Measurements from ENCODE around the gene PPP4R3C.
"Not testable (repeated sequence)": the region's sequence is repeated elsewhere in the genome, so short reads cannot be mapped to it uniquely, and the experiment has no call there.

Gene PPP4R3C

DNA sequence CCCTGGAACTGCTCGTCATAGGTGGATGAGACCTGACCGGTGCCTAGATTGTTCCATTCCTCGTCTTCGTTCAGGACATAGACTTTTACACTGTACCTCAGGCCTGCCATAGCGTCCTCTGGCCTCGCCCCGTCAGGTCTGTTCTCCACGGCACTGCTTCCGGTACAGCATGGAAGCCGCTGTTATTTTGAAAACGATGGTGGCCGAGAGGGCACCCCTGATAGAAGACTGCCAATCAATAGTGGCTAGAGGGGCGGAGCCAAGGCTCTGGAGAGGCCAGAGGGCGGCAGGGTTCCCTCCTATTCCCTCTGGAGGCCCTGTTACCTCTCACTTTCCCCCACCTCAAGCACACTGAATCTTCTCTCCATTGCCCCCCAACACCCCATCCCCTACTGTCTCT, at the start of gene PPP4R3C:
Gene PPP4R3C, minus strand, starts transcription at position 155 of the 400 bp plus-strand sequence. Its CDS starts 45 bp downstream, at position 110.
- DNase-seq, result no peak

DNA sequence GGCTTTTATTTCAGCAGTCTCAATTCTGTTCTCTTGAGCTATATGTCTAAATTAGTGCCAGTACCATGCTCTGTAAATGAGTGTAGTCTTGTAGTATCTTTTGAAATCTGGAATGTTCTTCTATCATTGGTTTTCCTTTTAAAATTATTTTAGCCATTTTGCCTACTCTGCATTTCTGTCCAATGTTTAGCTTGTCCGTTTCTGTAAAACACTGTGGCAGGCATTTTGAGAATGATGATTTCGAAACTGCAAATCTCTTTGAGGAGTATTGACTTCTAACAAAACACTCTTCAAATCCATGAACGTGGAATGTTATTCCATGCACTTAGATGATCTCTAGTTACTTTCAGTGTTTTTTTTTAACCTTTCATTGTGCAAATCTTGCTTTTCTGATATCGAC, 28.3 kb upstream of the PPP4R3C start:
- no peak for DNase-seq

DNA sequence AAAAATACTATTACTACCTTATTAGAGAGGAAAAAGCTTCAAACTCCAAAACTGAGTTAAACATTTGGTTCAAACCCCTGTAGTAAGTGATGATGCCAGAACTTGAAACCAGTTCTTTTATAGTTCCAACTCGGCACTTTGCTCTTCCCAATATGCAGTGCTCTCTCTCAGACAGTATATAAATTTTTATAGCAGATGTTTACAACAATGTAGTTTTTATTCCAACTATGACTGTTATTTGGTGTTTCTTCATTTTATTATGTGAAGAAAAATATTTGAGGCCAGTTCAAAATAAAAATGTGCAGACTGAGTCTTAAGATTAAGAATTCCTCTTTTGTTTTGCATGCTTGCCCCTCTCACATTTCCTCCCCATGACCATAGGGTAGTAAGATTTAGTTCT, 2.9 kb upstream of the PPP4R3C start:
- DNase-seq, result no peak

DNA sequence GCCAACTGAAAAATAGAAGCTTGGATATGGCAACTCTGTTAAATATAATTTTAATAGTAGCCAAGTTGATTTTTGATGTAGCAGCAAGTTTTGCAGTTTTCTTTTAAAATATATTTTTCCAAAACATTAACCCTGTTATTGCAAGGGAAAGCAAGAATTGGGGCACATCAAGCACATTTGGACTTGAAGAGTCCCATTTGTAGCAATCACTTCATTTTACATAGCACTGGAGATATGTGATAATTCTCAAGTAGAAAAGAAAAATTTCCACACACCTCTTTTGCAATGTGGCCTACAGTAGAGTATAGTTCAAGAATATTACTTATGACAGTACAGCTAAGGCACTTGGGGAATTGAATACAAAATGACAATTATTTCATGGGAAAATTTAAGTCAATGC, 1.9 kb upstream of the PPP4R3C start:
- DNase-seq, result no peak

- DNase-seq, result not testable (repeated sequence)
Observed at GRCh38 chrX:27459129-27459528, 4.0 kb downstream of the PPP4R3C start.

DNA sequence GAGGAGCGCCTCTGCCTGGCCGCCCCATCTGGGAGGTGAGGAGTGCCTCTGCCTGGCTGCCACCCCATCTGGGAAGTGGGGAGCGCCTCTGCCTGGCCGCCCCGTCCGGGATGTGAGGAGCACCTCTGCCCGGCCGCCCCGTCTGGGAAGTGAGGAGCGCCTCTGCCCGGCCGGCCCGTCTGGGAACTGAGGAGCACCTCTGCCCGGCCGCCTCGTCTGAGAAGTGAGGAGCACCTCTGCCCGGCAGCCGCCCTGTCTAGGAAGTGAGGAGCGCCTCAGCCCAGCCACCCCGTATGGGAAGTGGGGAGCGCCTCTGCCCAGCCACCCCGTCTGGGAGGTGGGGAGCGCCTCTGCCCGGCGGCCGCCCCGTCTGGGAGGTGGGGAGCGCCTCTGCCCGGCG, 4.6 kb downstream of the PPP4R3C start:
- DNase-seq, result not testable (repeated sequence)

GRCh38 chrX:27451324-27451723, 11.8 kb downstream of the PPP4R3C start:
- DNase-seq, result no peak

GRCh38 chrX:27446423-27446822, 16.7 kb downstream of the PPP4R3C start:
- no peak for DNase-seq

- DNase-seq, result no peak
Observed at GRCh38 chrX:27445438-27445837, 17.7 kb downstream of the PPP4R3C start.

GRCh38 chrX:27444093-27444908, 18.8 kb downstream of the PPP4R3C start:
- DNase-seq, result no peak

DNA sequence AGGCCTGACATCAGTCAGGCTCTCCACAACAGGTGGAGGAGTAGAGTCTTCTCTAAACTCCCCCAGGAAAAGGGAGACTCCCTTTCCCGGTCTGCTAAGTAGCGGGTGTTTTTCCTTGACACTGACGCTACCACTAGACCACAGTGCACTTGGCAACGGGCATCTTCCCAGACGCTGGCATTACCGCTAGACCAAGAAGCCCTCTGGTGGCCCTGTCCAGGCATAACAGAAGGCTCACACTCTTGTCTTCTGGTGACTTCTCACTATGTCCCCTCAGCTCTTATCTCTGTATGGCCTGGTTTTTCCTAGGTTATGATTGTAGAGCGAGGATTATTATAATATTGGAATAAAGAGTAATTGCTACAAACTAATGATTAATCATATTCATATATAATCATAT, 20.7 kb downstream of the PPP4R3C start:
- DNase-seq, result not testable (repeated sequence)

GRCh38 chrX:27439771-27440170, 23.4 kb downstream of the PPP4R3C start:
- DNase-seq, result no peak

GRCh38 chrX:27438937-27439336, 24.2 kb downstream of the PPP4R3C start:
- DNase-seq, result no peak

- no peak for DNase-seq
Observed at GRCh38 chrX:27435031-27435430, 28.1 kb downstream of the PPP4R3C start.

Measured in NCI-H146 (cell line).